ENCODE results near the gene CSTF3.
"Not testable (repeated sequence)": the region's sequence is repeated elsewhere in the genome, so short reads cannot be mapped to it uniquely, and the experiment has no call there.

Gene CSTF3

DNA sequence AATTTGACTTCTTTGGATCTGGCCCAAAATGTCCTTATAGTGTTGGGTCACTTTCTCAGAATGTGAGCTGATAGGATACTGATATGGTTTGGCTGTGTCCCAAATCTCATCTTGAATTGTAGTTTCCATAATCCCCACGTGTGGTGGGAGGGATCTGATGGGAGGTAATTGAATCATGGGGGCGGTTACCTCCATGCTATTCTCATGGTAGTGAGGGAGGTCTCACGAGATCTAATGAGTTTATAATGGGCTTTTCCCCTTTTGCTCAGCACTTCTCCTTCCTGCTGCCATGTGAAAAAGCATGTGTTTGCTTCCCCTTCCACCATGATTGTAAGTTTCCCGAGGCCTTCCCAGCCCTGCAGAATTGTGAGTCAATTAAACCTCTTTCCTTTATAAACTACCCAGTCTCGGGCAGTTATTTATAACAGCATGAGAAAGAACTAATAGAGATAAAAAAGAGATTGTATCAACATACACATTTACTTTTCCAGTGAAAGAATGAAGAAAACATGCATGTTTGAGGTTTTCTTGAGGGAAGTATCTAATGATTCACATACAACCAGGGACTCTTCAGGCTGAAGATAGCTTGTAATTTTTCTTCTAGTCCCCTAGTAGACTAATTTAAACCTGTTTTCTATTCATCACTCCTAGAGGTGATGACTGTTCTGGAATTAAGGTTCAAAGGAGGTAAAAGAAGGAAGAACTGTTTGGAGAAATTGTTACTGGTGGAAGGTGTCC, 17.3 kb upstream of the CSTF3 start:
- no peak for DNase-seq
- Mint-ChIP-seq H3K9me3 (no peaks in the 10 kb centered on the region), H3K4me3 (no peak overlapping the region), H3K27me3 (no peaks in the 10 kb centered on the region), H3K4me1 (ENCODE audit: low read depth in 2 of 2) (peaks cover 7 to 10% of the 10 kb centered on the region in 2 donors), H3K36me3 (ENCODE audit: insufficient read depth) (no peaks in the 10 kb centered on the region), H3K27ac (peak overlapping the region in 1 of 2 donors; percentile 18)
- no peak for ATAC-seq (replicated peaks)

- Mint-ChIP-seq H3K27ac (no peak overlapping the region), H3K4me3 (no peak overlapping the region)
Observed at GRCh38 chr11:33177676-33178336, 16.5 kb upstream of the CSTF3 start.

DNA sequence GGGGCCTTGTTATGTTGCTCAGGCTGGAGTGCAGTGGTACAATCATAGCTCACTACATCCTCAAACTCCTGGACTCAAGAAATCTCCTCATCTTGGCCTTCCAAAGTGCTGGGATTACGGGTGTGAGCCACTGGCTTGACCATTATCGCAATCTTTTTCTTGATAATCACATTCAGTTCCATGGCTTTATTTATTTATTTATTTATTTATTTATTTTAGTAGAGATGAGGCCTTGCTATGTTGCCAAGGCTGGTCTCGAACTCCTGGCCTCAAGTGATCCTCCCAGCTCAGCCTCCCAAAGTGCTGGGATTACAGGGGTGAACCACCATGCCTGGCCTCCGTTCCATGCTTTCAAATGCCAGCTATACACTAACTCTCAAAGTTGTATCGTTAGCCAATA, 15.5 kb upstream of the CSTF3 start:
- not testable (repeated sequence) for ATAC-seq (replicated peaks); H3K27me3 Mint-ChIP-seq; H3K9me3 Mint-ChIP-seq; H3K27ac Mint-ChIP-seq; DNase-seq; H3K4me3 Mint-ChIP-seq; H3K36me3 Mint-ChIP-seq (ENCODE audit: insufficient read depth)
- peaks cover 7 to 10% of the 10 kb centered on the region in 2 donors for H3K4me1 Mint-ChIP-seq (ENCODE audit: low read depth in 2 of 2)

More at GRCh38 chr11:33177676-33178336, 16.5 kb upstream of the CSTF3 start:
- Mint-ChIP-seq H3K27me3 (no peaks in the 10 kb centered on the region), H3K36me3 (ENCODE audit: insufficient read depth) (no peaks in the 10 kb centered on the region), H3K9me3 (no peaks in the 10 kb centered on the region), H3K4me1 (ENCODE audit: low read depth in 2 of 2) (peaks cover 7 to 10% of the 10 kb centered on the region in 2 donors)
- DNase-seq (no peak), ATAC-seq (replicated peaks) (no peak)

DNA sequence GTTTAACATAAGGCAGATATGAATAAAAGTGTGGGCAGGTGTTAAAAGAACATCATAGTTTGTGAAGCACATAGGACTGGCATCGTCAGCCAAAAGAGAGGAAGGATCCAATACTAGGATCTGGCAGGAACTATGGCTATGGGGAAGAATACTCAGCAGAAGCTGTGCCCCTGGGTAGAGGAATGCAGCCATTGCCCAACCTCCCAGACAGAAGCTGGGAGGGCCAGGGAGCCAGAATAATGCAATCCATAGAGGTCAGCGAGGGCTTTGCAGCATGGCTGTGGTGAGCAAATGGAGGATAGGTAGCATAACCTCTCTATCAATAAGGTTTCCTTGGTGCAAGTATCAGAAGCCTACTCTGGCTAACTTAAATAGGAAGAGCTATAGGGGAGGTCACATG, 11.7 kb upstream of the CSTF3 start:
- H3K36me3 Mint-ChIP-seq (ENCODE audit: insufficient read depth): no peaks in the 10 kb centered on the region
- H3K27ac Mint-ChIP-seq: no peak overlapping the region
- ATAC-seq (replicated peaks) (no peak), DNase-seq (no peak)
- no peaks in the 10 kb centered on the region for H3K9me3 Mint-ChIP-seq
- H3K4me3 Mint-ChIP-seq: no peak overlapping the region
- H3K27me3 Mint-ChIP-seq: no peaks in the 10 kb centered on the region
- no peaks in the 10 kb centered on the region for H3K4me1 Mint-ChIP-seq (ENCODE audit: low read depth in 2 of 2)

GRCh38 chr11:33172345-33172744, 11.1 kb upstream of the CSTF3 start:
- no peak for DNase-seq
- no peak for ATAC-seq (replicated peaks)
- H3K27me3 Mint-ChIP-seq: no peaks in the 10 kb centered on the region
- no peak overlapping the region for H3K4me3 Mint-ChIP-seq
- no peak overlapping the region for H3K27ac Mint-ChIP-seq
- no peaks in the 10 kb centered on the region for H3K36me3 Mint-ChIP-seq (ENCODE audit: insufficient read depth)
- H3K4me1 Mint-ChIP-seq (ENCODE audit: low read depth in 2 of 2): no peaks in the 10 kb centered on the region
- no peaks in the 10 kb centered on the region for H3K9me3 Mint-ChIP-seq

GRCh38 chr11:33171251-33171650, 10.0 kb upstream of the CSTF3 start:
- Mint-ChIP-seq H3K9me3 (no peaks in the 10 kb centered on the region), H3K27me3 (no peaks in the 10 kb centered on the region), H3K4me1 (ENCODE audit: low read depth in 2 of 2) (no peaks in the 10 kb centered on the region), H3K27ac (no peak overlapping the region), H3K36me3 (ENCODE audit: insufficient read depth) (no peaks in the 10 kb centered on the region), H3K4me3 (no peak overlapping the region)
- no peak for DNase-seq
- no peak for ATAC-seq (replicated peaks)

DNA sequence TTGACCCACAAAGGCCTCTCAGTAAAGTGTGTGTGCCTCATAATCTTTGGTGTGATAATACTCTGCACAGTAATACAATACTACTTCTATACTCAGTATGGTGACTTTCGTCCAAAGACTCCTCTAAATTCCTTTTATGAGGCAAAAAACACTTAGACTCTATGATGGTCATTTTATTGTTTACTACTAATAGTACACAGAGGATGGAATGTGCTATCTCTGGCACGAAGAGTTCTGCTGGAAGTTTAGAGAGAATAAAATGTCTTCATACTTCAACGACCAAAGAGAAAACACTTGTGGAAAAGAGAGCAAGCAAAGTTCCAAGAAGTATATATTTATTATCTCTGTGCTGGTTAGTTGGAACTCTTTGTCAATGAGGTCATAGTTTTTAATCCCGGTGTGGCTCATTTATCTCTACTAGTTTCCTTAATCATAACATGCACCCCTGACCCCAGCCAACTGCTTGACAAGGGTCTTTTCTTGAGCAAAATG, 7.5 kb upstream of the CSTF3 start:
- Mint-ChIP-seq H3K36me3 (ENCODE audit: insufficient read depth) (no peaks in the 10 kb centered on the region), H3K4me1 (ENCODE audit: low read depth in 2 of 2) (no peaks in the 10 kb centered on the region), H3K9me3 (no peaks in the 10 kb centered on the region), H3K4me3 (no peak overlapping the region), H3K27me3 (no peaks in the 10 kb centered on the region), H3K27ac (no peak overlapping the region)
- no peak for ATAC-seq (replicated peaks)
- no peak for DNase-seq

DNA sequence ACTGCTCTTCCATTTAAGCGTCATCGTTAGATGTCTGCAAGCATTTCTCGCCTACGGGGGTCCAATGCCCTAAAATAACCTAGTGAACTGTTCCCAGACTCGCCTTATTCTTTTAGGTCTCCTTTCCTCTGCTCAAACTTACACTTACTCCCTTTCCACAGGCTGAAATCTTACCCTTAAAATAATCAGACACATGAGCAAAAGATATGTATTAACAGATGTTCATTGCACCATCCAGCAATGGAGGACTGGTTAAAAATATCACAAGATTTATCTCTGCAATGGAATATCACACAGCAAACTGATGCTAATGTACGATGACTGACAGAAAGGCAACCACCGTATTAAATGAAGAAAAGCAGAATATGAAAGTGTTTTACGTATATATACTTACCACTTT, 1.6 kb upstream of the CSTF3 start:
- ATAC-seq (replicated peaks) (no peak), DNase-seq (no peak)
- no peaks in the 10 kb centered on the region for H3K9me3 Mint-ChIP-seq
- H3K36me3 Mint-ChIP-seq (ENCODE audit: insufficient read depth): peaks cover 16% of the 10 kb centered on the region
- no peaks in the 10 kb centered on the region for H3K27me3 Mint-ChIP-seq
- H3K27ac Mint-ChIP-seq: peak overlapping the region; percentile 90 to 99
- H3K4me3 Mint-ChIP-seq: peak overlapping the region; percentile 64 to 65
- H3K4me1 Mint-ChIP-seq (ENCODE audit: low read depth in 2 of 2): peaks cover 27 to 45% of the 10 kb centered on the region in 2 donors

DNA sequence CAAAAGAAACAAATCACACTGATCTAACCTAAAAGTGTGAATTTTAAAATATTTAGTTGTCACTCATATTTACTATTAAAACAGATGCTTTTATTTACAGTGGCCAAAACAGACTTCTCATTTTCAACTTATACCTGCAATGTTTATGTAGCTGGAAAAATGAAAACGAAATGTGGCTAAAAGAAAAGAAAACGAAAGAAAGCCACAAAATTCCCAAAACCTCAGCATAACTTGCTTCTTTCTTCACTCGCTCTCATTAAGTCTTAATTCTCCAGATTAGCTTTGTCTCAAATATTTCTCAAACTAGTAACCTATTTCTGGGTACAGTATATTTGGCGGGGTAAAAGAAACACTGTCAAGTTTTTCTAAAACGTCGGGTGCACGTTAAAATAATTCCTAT, 693 bp downstream of the CSTF3 start:
- ATAC-seq (replicated peaks) (no peak), DNase-seq (no peak)
- no peaks in the 10 kb centered on the region for H3K9me3 Mint-ChIP-seq
- H3K4me3 Mint-ChIP-seq: peak overlapping the region; percentile 99 to 100
- H3K27me3 Mint-ChIP-seq: no peaks in the 10 kb centered on the region
- H3K27ac Mint-ChIP-seq: peak overlapping the region; percentile 98 to 99
- H3K4me1 Mint-ChIP-seq (ENCODE audit: low read depth in 2 of 2): peaks cover 40 to 59% of the 10 kb centered on the region in 2 donors
- H3K36me3 Mint-ChIP-seq (ENCODE audit: insufficient read depth): peaks cover 16% of the 10 kb centered on the region

DNA sequence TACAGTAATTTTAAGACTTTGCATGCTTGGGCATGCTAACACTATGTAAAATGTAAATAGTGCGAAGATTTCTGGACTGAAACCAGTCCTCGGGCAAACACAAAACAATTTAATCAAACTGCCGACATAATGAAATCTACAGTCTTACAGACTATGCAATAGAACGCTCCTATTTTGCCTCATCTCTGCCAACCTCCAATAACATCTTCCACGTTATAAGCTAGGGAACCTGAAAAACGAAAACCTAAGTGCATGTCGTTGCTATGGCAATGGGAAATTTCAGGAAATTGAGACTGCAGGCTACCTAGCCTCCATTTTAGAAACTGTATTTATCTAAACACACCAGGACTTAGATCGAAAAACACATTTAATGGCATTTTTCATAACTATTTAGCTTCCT, 1.1 kb downstream of the CSTF3 start:
- Mint-ChIP-seq H3K36me3 (ENCODE audit: insufficient read depth) (peaks cover 16% of the 10 kb centered on the region), H3K4me3 (peak overlapping the region; percentile 99 to 100), H3K9me3 (no peaks in the 10 kb centered on the region), H3K27ac (peak overlapping the region; percentile 98 to 99), H3K4me1 (ENCODE audit: low read depth in 2 of 2) (peaks cover 41 to 62% of the 10 kb centered on the region in 2 donors), H3K27me3 (no peaks in the 10 kb centered on the region)
- no peak for ATAC-seq (replicated peaks)
- DNase-seq: no peak

DNA sequence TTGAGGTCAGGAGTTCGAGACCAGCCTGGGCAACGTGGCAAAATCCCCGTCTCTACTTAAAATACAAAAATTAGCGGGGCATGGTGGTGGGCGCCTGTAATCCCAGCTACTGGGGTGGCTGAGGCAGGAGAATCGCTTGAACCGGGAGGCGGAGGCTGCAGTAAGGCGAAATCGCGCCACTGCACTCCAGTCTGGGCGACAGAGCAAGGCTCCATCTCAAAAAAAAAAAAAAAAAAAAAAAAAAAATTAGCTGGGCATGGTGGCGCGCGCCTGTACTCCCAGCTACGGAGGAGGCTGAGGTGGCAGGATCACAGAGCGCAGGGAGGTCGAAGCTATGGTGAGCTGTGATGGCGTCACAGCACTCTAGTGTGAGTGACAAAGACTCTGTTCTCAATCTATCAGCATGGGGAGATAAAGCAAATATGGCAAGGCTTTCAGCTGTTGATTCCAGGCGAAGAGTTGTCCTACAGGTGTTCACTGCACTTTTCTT, 1.9 kb downstream of the CSTF3 start:
- Mint-ChIP-seq H3K36me3 (ENCODE audit: insufficient read depth) (peaks cover 16% of the 10 kb centered on the region), H3K4me1 (ENCODE audit: low read depth in 2 of 2) (peaks cover 44 to 67% of the 10 kb centered on the region in 2 donors), H3K27ac (peak overlapping the region; percentile 45 to 83), H3K4me3 (peak overlapping the region; percentile 99 to 100)
- ATAC-seq (replicated peaks); DNase-seq; H3K9me3 Mint-ChIP-seq; H3K27me3 Mint-ChIP-seq: not testable (repeated sequence)

- Mint-ChIP-seq H3K36me3 (ENCODE audit: insufficient read depth) (peaks cover 16% of the 10 kb centered on the region), H3K27ac (peak overlapping the region; percentile 45 to 83), H3K9me3 (no peaks in the 10 kb centered on the region), H3K27me3 (no peaks in the 10 kb centered on the region), H3K4me1 (ENCODE audit: low read depth in 2 of 2) (peaks cover 44 to 68% of the 10 kb centered on the region in 2 donors), H3K4me3 (peak overlapping the region; percentile 99 to 100)
- DNase-seq: no peak
- no peak for ATAC-seq (replicated peaks)
Observed at GRCh38 chr11:33158596-33159275, 2.5 kb downstream of the CSTF3 start.

Measured in effector memory CD8-positive, alpha-beta T cell (primary cell).